Measurements from ENCODE around the gene KPNA6. TPM values are rescaled to one million over a fixed set of nuclear protein-coding genes. Genes with fewer than 3 reads are reported as not detected.

Gene KPNA6
- polyA plus RNA-seq, 1 donor (not counting 4 experiments of a cell fraction or from before 2014, with no cell fraction given), result 42.6 TPM

GRCh38 chr1:32197837-32198236 lies 90.0 kb downstream of the KPNA6 start:
- TF ChIP-seq EZH2 (IDR thresholded peaks at IDR 0.05; ENCODE audit: low read length) (no peak), CTCF (optimal IDR thresholded peaks at IDR 0.05 in 1 of 3, IDR thresholded peaks at IDR 0.05 in 1 of 3, conservative IDR thresholded peaks at IDR 0.05 in 1 of 3; ENCODE audit: extremely low read depth in 1 of 3, insufficient read depth in 2 of 3, low read length in 3 of 3) (no peak)
- dilution Hi-C loops (cut with MboI; ENCODE audit: extremely low pct_ligation_motif_present, low sequenced_read_pairs), result no loop called here
- Histone ChIP-seq H3K9me3 (ENCODE audit: control insufficient read depth, low read depth, low read length) (no peaks in the 10 kb centered on the region), H3K4me1 (ENCODE audit: control insufficient read depth, extremely low read depth, insufficient read depth, low read length) (peaks cover 14% of the 10 kb centered on the region), H3K36me3 (ENCODE audit: control insufficient read depth in 2 of 2, extremely low read depth in 1 of 2, insufficient read depth in 2 of 2, low read length in 2 of 2) (peaks cover 26 to 39% of the 10 kb centered on the region in 2 experiments), H3K4me3 (ENCODE audit: control insufficient read depth in 2 of 3, extremely low read depth in 1 of 3, insufficient read depth in 2 of 3, low read depth in 1 of 3, low read length in 3 of 3) (no peak overlapping the region), H3K9ac (ENCODE audit: control insufficient read depth, extremely low read depth, insufficient read depth, low read length) (no peak overlapping the region), H3K79me2 (ENCODE audit: control insufficient read depth, insufficient read depth, low read length) (no peaks in the 10 kb centered on the region), H3K9me1 (ENCODE audit: control insufficient read depth, extremely low read depth, insufficient read depth, low read length) (no peaks in the 10 kb centered on the region), H4K20me1 (ENCODE audit: control insufficient read depth, extremely low read depth, insufficient read depth, low read length) (no peaks in the 10 kb centered on the region), H3K27ac (ENCODE audit: control insufficient read depth, insufficient read depth, low read length) (no peak overlapping the region), H2AFZ (ENCODE audit: control insufficient read depth, low read length) (no peak overlapping the region), H3K27me3 (ENCODE audit: control insufficient read depth, extremely low read depth, insufficient read depth, low read length) (no peaks in the 10 kb centered on the region), H3K4me2 (ENCODE audit: control insufficient read depth, extremely low read depth, insufficient read depth, low read depth, low read length) (no peak overlapping the region)
- DNase-seq (ENCODE audit: low read depth, low spot score) (no peak), FAIRE-seq (no peak)

- Histone ChIP-seq H3K4me2 (ENCODE audit: control insufficient read depth, extremely low read depth, insufficient read depth, low read depth, low read length) (no peak overlapping the region), H3K9ac (ENCODE audit: control insufficient read depth, extremely low read depth, insufficient read depth, low read length) (no peak overlapping the region), H3K4me3 (ENCODE audit: control insufficient read depth in 2 of 3, extremely low read depth in 1 of 3, insufficient read depth in 2 of 3, low read depth in 1 of 3, low read length in 3 of 3) (no peak overlapping the region), H3K27me3 (ENCODE audit: control insufficient read depth, extremely low read depth, insufficient read depth, low read length) (no peaks in the 10 kb centered on the region), H3K36me3 (ENCODE audit: control insufficient read depth in 2 of 2, extremely low read depth in 1 of 2, insufficient read depth in 2 of 2, low read length in 2 of 2) (peaks cover 25 to 33% of the 10 kb centered on the region in 2 experiments), H3K9me1 (ENCODE audit: control insufficient read depth, extremely low read depth, insufficient read depth, low read length) (no peaks in the 10 kb centered on the region), H3K27ac (ENCODE audit: control insufficient read depth, insufficient read depth, low read length) (no peak overlapping the region), H4K20me1 (ENCODE audit: control insufficient read depth, extremely low read depth, insufficient read depth, low read length) (no peaks in the 10 kb centered on the region), H3K9me3 (ENCODE audit: control insufficient read depth, low read depth, low read length) (no peaks in the 10 kb centered on the region), H2AFZ (ENCODE audit: control insufficient read depth, low read length) (no peak overlapping the region), H3K79me2 (ENCODE audit: control insufficient read depth, insufficient read depth, low read length) (no peaks in the 10 kb centered on the region), H3K4me1 (ENCODE audit: control insufficient read depth, extremely low read depth, insufficient read depth, low read length) (peaks cover 14% of the 10 kb centered on the region)
- dilution Hi-C loops (cut with MboI; ENCODE audit: extremely low pct_ligation_motif_present, low sequenced_read_pairs), result no loop called here
- FAIRE-seq (no peak), DNase-seq (ENCODE audit: low read depth, low spot score) (no peak)
- TF ChIP-seq CTCF (optimal IDR thresholded peaks at IDR 0.05 in 1 of 3, IDR thresholded peaks at IDR 0.05 in 1 of 3, conservative IDR thresholded peaks at IDR 0.05 in 1 of 3; ENCODE audit: extremely low read depth in 1 of 3, insufficient read depth in 2 of 3, low read length in 3 of 3) (no peak), EZH2 (IDR thresholded peaks at IDR 0.05; ENCODE audit: low read length) (no peak)
These were observed 90.6 kb downstream of the KPNA6 start for GRCh38 chr1:32198237-32199042.
